ENCODE measurements around the gene CCL5. TPM values are rescaled to one million over a fixed set of nuclear protein-coding genes. Genes with fewer than 3 reads are reported as not detected.
"Not testable (repeated sequence)": the region's sequence is repeated elsewhere in the genome, so short reads cannot be mapped to it uniquely, and the experiment has no call there.

The CCL5 gene
- total and polyA plus RNA-seq, 8 donors = 2.0 to 32.2 (median 5.3) TPM; not detected in 2

GRCh38 chr17:35901631-35902175, 21.5 kb upstream of the CCL5 start:
- H3K36me3 ChIP-seq = no peaks in the 10 kb centered on the region
- 84 to 92% (median 90%) methylated on average over 9 of the region's 9 CpGs for WGBS, 5 donors
- H3K9me3 ChIP-seq = no peaks in the 10 kb centered on the region
- intact Hi-C loops (cut with DNase I; ENCODE audit: low total_unique reads) = no loop called here
- H3K4me3 ChIP-seq = no peak overlapping the region
- peaks cover 0 to 6% (median 0%) of the 10 kb centered on the region in 4 donors for H3K4me1 ChIP-seq
- no peak overlapping the region for H3K27ac ChIP-seq
- DNase-seq = no peak
- TF ChIP-seq POLR2A (IDR thresholded peaks at IDR 0.05) = no peak
- no peak for TF ChIP-seq EP300 (IDR thresholded peaks at IDR 0.05)
- no peak for TF ChIP-seq POLR2AphosphoS5 (IDR thresholded peaks at IDR 0.05)
- TF ChIP-seq CTCF (IDR thresholded peaks at IDR 0.05) = no peak
- no peaks in the 10 kb centered on the region for H3K27me3 ChIP-seq

GRCh38 chr17:35900708-35901480, 20.7 kb upstream of the CCL5 start:
- intact Hi-C loops (cut with DNase I; ENCODE audit: low total_unique reads) = no loop called here
- H3K27ac ChIP-seq = peak overlapping the region in 3 of 5 donors; percentile 13 to 46 (median 17)

GRCh38 chr17:35900280-35900679, 20.1 kb upstream of the CCL5 start:
- no peak for DNase-seq
- Histone ChIP-seq H3K4me1 (peaks cover 0 to 6% (median 0%) of the 10 kb centered on the region in 4 donors), H3K4me3 (no peak overlapping the region), H3K27me3 (peaks cover 0 to 4% (median 0%) of the 10 kb centered on the region in 3 donors), H3K36me3 (no peaks in the 10 kb centered on the region), H3K27ac (peak overlapping the region in 3 of 5 donors; percentile 13 to 46 (median 17)), H3K9me3 (no peaks in the 10 kb centered on the region)
- TF ChIP-seq CTCF (IDR thresholded peaks at IDR 0.05) = no peak
- TF ChIP-seq EP300 (IDR thresholded peaks at IDR 0.05) = no peak
- TF ChIP-seq POLR2A (IDR thresholded peaks at IDR 0.05) = no peak
- no peak for TF ChIP-seq POLR2AphosphoS5 (IDR thresholded peaks at IDR 0.05)
- intact Hi-C loops (cut with DNase I; ENCODE audit: low total_unique reads) = no loop called here
- WGBS, 5 donors = 61 to 75% (median 71%) methylated on average over 5 of the region's 5 CpGs

More at GRCh38 chr17:35900708-35901480, 20.7 kb upstream of the CCL5 start:
- H3K4me3 ChIP-seq = no peak overlapping the region
- no peak for DNase-seq
- TF ChIP-seq POLR2A (IDR thresholded peaks at IDR 0.05) = no peak
- no peak for TF ChIP-seq EP300 (IDR thresholded peaks at IDR 0.05)
- TF ChIP-seq CTCF (IDR thresholded peaks at IDR 0.05) = no peak
- no peak for TF ChIP-seq POLR2AphosphoS5 (IDR thresholded peaks at IDR 0.05)
- peaks cover 0 to 4% (median 0%) of the 10 kb centered on the region in 3 donors for H3K27me3 ChIP-seq
- 51 to 63% (median 59%) methylated on average over 11 of the region's 11 CpGs for WGBS, 5 donors
- no peaks in the 10 kb centered on the region for H3K9me3 ChIP-seq
- H3K4me1 ChIP-seq = peaks cover 0 to 6% (median 0%) of the 10 kb centered on the region in 4 donors
- H3K36me3 ChIP-seq = no peaks in the 10 kb centered on the region

- Histone ChIP-seq H3K4me3 (no peak overlapping the region), H3K9me3 (no peaks in the 10 kb centered on the region), H3K27ac (peak overlapping the region in 2 of 5 donors; percentile 0 to 1), H3K4me1 (peaks cover 0 to 6% (median 0%) of the 10 kb centered on the region in 4 donors), H3K27me3 (peaks cover 0 to 4% (median 0%) of the 10 kb centered on the region in 3 donors), H3K36me3 (no peaks in the 10 kb centered on the region)
- peak in 1 of 2 donors; percentile 88 for DNase-seq
- intact Hi-C loops (cut with DNase I; ENCODE audit: low total_unique reads) = no loop called here
- TF ChIP-seq POLR2AphosphoS5 (IDR thresholded peaks at IDR 0.05) = peak in 1 of 3 donors; percentile 46
- TF ChIP-seq POLR2A (IDR thresholded peaks at IDR 0.05) = no peak
- 43 to 64% (median 51%) methylated on average over 4 to 6 of the region's 6 CpGs for WGBS, 5 donors
Measured at GRCh38 chr17:35898283-35899070, 18.3 kb upstream of the CCL5 start.

- intact Hi-C loops (cut with DNase I; ENCODE audit: low total_unique reads); H3K4me1 ChIP-seq; H3K4me3 ChIP-seq; H3K27me3 ChIP-seq; H3K9me3 ChIP-seq; H3K27ac ChIP-seq; H3K36me3 ChIP-seq; DNase-seq: not testable (repeated sequence)
- WGBS, 5 donors = 92 to 97% (median 94%) methylated on average over 7 of the region's 7 CpGs
Measured at GRCh38 chr17:35897772-35898171, 17.6 kb upstream of the CCL5 start.

All from stomach (tissue), 9 donors.